Neural progenitor cell (in vitro differentiated cells): Measurements from ENCODE around the gene EDNRA. TPM values are rescaled to one million over a fixed set of nuclear protein-coding genes. Genes with fewer than 3 reads are reported as not detected.

Source experiments
- DNase-seq: peaks from one replicate; pipeline ENCODE4 v3.0.0-alpha.2; 2016; ENCODE audit warnings: low spot score
- H2AFZ ChIP-seq: fragments of 200-600 bp; sonication (generic); replicated peaks from 2 replicates; pipeline ENCODE4 v1.6.1; 2016; ENCODE audit warnings: antibody characterized with exemption
- H3F3A ChIP-seq: fragments of 200-600 bp; sonication (generic); 2 replicates; pipeline ENCODE4 v1.6.1; 2016; ENCODE audit warnings: antibody characterized with exemption, low read depth
- H3K27ac ChIP-seq: fragments of 200-600 bp; sonication (generic); 2 replicates; pipeline ENCODE4 v1.5.1; 2016; ENCODE audit warnings: mild to moderate bottlenecking
- H3K27me3 ChIP-seq: fragments of 200-600 bp; sonication (generic); 2 replicates; pipeline ENCODE4 v1.6.1; 2016; ENCODE audit warnings: mild to moderate bottlenecking, moderate library complexity
- H3K36me3 ChIP-seq: fragments of 200-600 bp; sonication (generic); 2 replicates; pipeline ENCODE4 v1.5.1; 2016
- H3K4me1 ChIP-seq: fragments of 200-600 bp; sonication (generic); 2 replicates; pipeline ENCODE4 v1.6.1; 2016; ENCODE audit warnings: mixed run types
- H3K4me2 ChIP-seq: fragments of 200-600 bp; sonication (generic); 2 replicates; pipeline ENCODE4 v1.6.1; 2016
- H3K4me3 ChIP-seq: fragments of 200-600 bp; sonication (generic); 2 replicates; pipeline ENCODE4 v1.5.1; 2016
- H3K79me2 ChIP-seq: fragments of 200-600 bp; sonication (generic); 2 replicates; pipeline ENCODE4 v1.6.1; 2016; ENCODE audit warnings: low read depth
- H3K9ac ChIP-seq: fragments of 200-600 bp; sonication (generic); 2 replicates; pipeline ENCODE4 v1.6.1; 2016
- H3K9me3 ChIP-seq: fragments of 200-600 bp; sonication (generic); 2 replicates; pipeline ENCODE4 v1.5.1; 2016; ENCODE audit warnings: low read depth
- H4K20me1 ChIP-seq: fragments of 200-600 bp; sonication (generic); 2 replicates; pipeline ENCODE4 v1.6.1; 2016; ENCODE audit warnings: low read depth
- H3K27ac Mint-ChIP-seq: 3 replicates; pipeline ENCODE4 v1.8.0; 2021; ENCODE audit warnings: mixed read lengths
- H3K27me3 Mint-ChIP-seq: 2 replicates; pipeline ENCODE4 v1.8.0; 2022; ENCODE audit warnings: low read depth, mild to moderate bottlenecking, inconsistent platforms, moderate library complexity, mixed read lengths; ENCODE audit not compliant: insufficient read depth
- H3K36me3 Mint-ChIP-seq: 3 replicates; pipeline ENCODE4 v1.8.0; 2021; ENCODE audit warnings: mixed read lengths
- H3K4me1 Mint-ChIP-seq: 3 replicates; pipeline ENCODE4 v1.8.0; 2021; ENCODE audit warnings: mixed read lengths
- H3K4me3 Mint-ChIP-seq: 3 replicates; pipeline ENCODE4 v1.8.0; 2021; ENCODE audit warnings: mild to moderate bottlenecking, moderate library complexity, mixed read lengths
- H3K9me3 Mint-ChIP-seq: 3 replicates; pipeline ENCODE4 v1.8.0; 2020; ENCODE audit warnings: mixed read lengths
- EZH2 ChIP-seq: fragments of 200-600 bp; sonication (generic); IDR thresholded peaks from 2 replicates; pipeline ENCODE4 v1.6.1; 2017; ENCODE audit warnings: antibody characterized with exemption, mild to moderate bottlenecking, moderate library complexity
- EZH2phosphoT487 ChIP-seq: fragments of 200-600 bp; sonication (generic); IDR thresholded peaks from 2 replicates; pipeline ENCODE4 v1.6.1; 2017; ENCODE audit warnings: antibody characterized with exemption
- total RNA-seq: library from RNA; depleted of rRNA; stranded (reverse); fragments of >200 nt; gene quantifications from 2 replicates; pipeline ENCODE4 v1.2.3, GENCODE V29; 2015; ENCODE audit warnings: low replicate concordance
- TF ChIP-seq, protein P1 (sequence below): fragments of 200-600 bp; sonication (generic); IDR thresholded peaks from 2 replicates; pipeline ENCODE4 v1.5.1; 2017; ENCODE audit warnings: antibody characterized with exemption, mild to moderate bottlenecking

Gene EDNRA
- total RNA-seq, 1 donor from 2014 or later: 2.9 TPM

DNA sequence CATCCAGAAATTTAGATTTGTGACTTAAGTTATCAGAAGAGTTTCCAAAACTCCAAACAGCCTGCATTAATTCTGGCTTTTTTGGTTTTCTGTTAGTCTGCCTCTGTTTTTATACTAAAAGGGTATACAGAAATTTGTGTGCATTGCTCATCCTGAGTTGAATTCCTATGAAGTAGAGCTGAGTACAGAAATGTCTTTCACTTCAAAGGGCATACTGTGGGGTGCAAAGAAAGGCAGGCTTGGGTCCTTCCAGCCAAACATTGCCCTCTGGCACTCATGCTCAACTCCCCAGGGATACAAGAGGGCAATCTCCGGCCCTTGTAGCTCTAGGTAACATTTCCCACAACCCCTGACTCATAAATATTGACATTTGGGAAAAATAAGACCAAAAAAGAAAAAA is 108.7 kb downstream of the EDNRA start:
- H3K36me3 Mint-ChIP-seq: no peaks in the 10 kb centered on the region
- TF ChIP-seq EZH2phosphoT487: no peak

DNA sequence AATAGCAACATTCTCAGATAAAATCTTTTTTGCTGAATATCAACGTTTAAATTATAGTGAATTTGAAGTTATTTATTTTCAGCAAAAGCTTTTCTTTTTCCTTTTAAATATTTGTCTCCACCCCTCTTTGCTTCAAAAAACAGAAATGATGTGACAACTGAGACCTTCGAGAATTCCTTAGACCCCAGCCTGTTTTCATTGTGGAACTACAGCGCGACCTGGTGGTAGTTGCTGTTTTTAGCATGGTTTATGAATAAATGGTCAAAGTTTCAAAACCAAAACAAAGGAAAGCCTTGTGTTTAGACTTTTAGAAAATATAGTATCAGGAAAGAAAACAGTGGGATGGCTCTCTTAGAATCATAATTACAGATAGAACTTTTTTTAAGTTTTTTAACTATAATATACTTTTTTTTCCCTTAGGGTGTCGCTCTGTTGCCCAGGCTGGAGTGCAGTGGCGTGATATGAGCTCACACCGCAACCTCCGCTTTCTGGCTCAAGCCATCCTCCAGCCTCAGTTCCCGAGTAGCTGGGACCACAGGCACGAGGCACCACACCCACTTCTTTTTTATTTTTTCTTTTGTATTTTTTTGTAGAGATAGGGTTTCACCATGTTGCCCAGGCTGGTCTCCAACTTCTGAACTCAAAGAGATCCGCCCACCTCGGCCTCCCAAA is 109.5 kb downstream of the EDNRA start:
- H3K27me3 ChIP-seq: no peaks in the 10 kb centered on the region
- H3K9ac ChIP-seq: no peak overlapping the region
- H3K4me1 ChIP-seq: peaks cover 16% of the 10 kb centered on the region
- H3K36me3 Mint-ChIP-seq: no peaks in the 10 kb centered on the region
- H3K4me2 ChIP-seq: no peak overlapping the region
- no peaks in the 10 kb centered on the region for H3K36me3 ChIP-seq
- no peaks in the 10 kb centered on the region for H3K27me3 Mint-ChIP-seq
- peak; percentile 76 for DNase-seq
- no peaks in the 10 kb centered on the region for H3K9me3 ChIP-seq
- H4K20me1 ChIP-seq: no peaks in the 10 kb centered on the region
- peaks cover 17% of the 10 kb centered on the region for H3K4me1 Mint-ChIP-seq
- H3K27ac ChIP-seq: no peak overlapping the region
- H3K4me3 ChIP-seq: no peak overlapping the region
- H2AFZ ChIP-seq: no peak overlapping the region
- no peaks in the 10 kb centered on the region for H3K79me2 ChIP-seq
- no peak overlapping the region for H3K27ac Mint-ChIP-seq
- H3F3A ChIP-seq: peaks cover 3% of the 10 kb centered on the region
- peaks cover 3% of the 10 kb centered on the region for H3K9me3 Mint-ChIP-seq
- TF ChIP-seq, protein P1, sequence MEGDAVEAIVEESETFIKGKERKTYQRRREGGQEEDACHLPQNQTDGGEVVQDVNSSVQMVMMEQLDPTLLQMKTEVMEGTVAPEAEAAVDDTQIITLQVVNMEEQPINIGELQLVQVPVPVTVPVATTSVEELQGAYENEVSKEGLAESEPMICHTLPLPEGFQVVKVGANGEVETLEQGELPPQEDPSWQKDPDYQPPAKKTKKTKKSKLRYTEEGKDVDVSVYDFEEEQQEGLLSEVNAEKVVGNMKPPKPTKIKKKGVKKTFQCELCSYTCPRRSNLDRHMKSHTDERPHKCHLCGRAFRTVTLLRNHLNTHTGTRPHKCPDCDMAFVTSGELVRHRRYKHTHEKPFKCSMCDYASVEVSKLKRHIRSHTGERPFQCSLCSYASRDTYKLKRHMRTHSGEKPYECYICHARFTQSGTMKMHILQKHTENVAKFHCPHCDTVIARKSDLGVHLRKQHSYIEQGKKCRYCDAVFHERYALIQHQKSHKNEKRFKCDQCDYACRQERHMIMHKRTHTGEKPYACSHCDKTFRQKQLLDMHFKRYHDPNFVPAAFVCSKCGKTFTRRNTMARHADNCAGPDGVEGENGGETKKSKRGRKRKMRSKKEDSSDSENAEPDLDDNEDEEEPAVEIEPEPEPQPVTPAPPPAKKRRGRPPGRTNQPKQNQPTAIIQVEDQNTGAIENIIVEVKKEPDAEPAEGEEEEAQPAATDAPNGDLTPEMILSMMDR: peak; percentile 97
- TF ChIP-seq EZH2phosphoT487: no peak
- H3K4me3 Mint-ChIP-seq: no peak overlapping the region

More for the DNA sequence above, 108.7 kb downstream of the EDNRA start:
- Histone ChIP-seq H3K4me2 (no peak overlapping the region), H3K27me3 (no peaks in the 10 kb centered on the region), H3K9me3 (no peaks in the 10 kb centered on the region), H3K79me2 (no peaks in the 10 kb centered on the region), H3K4me3 (no peak overlapping the region), H2AFZ (no peak overlapping the region), H3K27ac (no peak overlapping the region), H3K9ac (no peak overlapping the region), H3F3A (peaks cover 3% of the 10 kb centered on the region), H3K4me1 (peaks cover 16% of the 10 kb centered on the region), H4K20me1 (no peaks in the 10 kb centered on the region), H3K36me3 (no peaks in the 10 kb centered on the region)
- no peak overlapping the region for H3K4me3 Mint-ChIP-seq
- no peak overlapping the region for H3K27ac Mint-ChIP-seq
- H3K4me1 Mint-ChIP-seq: peaks cover 17% of the 10 kb centered on the region
- no peaks in the 10 kb centered on the region for H3K27me3 Mint-ChIP-seq
- no peak for DNase-seq
- peaks cover 7% of the 10 kb centered on the region for H3K9me3 Mint-ChIP-seq

DNA sequence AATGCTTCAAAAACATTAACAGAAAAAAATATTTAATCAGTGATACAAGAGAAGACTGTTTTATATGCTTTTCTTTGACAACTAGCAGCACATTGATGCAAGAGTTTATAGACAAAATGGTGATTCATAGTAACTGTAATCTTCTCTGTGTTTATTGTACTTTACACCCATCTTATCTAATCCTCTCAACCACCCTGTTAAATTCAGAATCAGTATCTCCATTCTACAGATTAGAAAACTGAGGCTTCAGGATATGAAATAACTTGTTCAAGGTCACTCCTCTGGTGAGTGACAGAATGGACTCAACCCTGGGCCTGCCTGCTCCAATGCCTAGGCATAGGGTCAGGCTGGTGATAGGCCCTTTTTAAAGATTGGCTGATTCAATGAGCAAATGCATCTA is 110.2 kb downstream of the EDNRA start:
- peaks cover 15% of the 10 kb centered on the region for H3K4me1 Mint-ChIP-seq
- H3F3A ChIP-seq: peaks cover 3% of the 10 kb centered on the region
- H3K4me3 Mint-ChIP-seq: no peak overlapping the region
- no peak overlapping the region for H3K9ac ChIP-seq
- H3K9me3 Mint-ChIP-seq: peaks cover 2% of the 10 kb centered on the region
- no peak for DNase-seq
- H2AFZ ChIP-seq: no peak overlapping the region
- H3K27ac Mint-ChIP-seq: no peak overlapping the region
- TF ChIP-seq EZH2 (no peak), EZH2phosphoT487 (no peak)
- TF ChIP-seq, protein P1: no peak
- no peaks in the 10 kb centered on the region for H3K79me2 ChIP-seq
- H3K27me3 Mint-ChIP-seq: no peaks in the 10 kb centered on the region
- H4K20me1 ChIP-seq: no peaks in the 10 kb centered on the region
- no peaks in the 10 kb centered on the region for H3K36me3 ChIP-seq
- no peak overlapping the region for H3K4me2 ChIP-seq
- H3K4me3 ChIP-seq: no peak overlapping the region
- H3K4me1 ChIP-seq: peaks cover 16% of the 10 kb centered on the region
- H3K36me3 Mint-ChIP-seq: no peaks in the 10 kb centered on the region
- H3K27ac ChIP-seq: no peak overlapping the region
- no peaks in the 10 kb centered on the region for H3K9me3 ChIP-seq
- H3K27me3 ChIP-seq: no peaks in the 10 kb centered on the region

DNA sequence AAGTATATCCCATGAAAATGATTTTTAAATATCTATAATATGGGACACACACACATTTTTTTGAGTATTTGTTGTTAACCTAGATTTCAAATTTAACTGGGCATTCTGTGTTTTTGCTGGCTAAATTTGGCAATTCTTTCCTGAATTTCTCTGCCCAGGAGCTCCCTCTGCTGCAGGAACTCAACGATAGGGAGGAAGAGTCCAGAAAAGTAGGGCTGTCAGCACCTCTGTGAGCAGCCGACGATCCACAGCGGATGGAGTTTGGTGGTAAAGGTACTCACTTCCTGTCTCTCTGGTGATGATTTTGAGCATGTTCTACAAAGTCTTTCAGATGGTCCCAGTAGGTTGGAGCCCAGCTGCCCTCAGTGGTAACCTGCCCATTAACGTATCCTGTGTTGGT is 113.2 kb downstream of the EDNRA start:
- H3K27ac Mint-ChIP-seq: no peak overlapping the region
- no peaks in the 10 kb centered on the region for H3K27me3 Mint-ChIP-seq
- Histone ChIP-seq H3K4me3 (no peak overlapping the region), H2AFZ (no peak overlapping the region), H3K79me2 (no peaks in the 10 kb centered on the region), H3F3A (peaks cover 3% of the 10 kb centered on the region), H4K20me1 (no peaks in the 10 kb centered on the region), H3K36me3 (no peaks in the 10 kb centered on the region), H3K4me1 (peaks cover 6% of the 10 kb centered on the region), H3K9ac (no peak overlapping the region), H3K27me3 (no peaks in the 10 kb centered on the region), H3K4me2 (no peak overlapping the region), H3K27ac (no peak overlapping the region), H3K9me3 (no peaks in the 10 kb centered on the region)
- H3K4me1 Mint-ChIP-seq: peaks cover 6% of the 10 kb centered on the region
- DNase-seq: no peak
- peaks cover 2% of the 10 kb centered on the region for H3K9me3 Mint-ChIP-seq
- H3K4me3 Mint-ChIP-seq: no peak overlapping the region
- H3K36me3 Mint-ChIP-seq: no peaks in the 10 kb centered on the region
- TF ChIP-seq, protein P1: peak; percentile 16
- TF ChIP-seq EZH2: no peak
